Natural killer cell (primary cell): ENCODE results near the gene KLHL11. TPM values are rescaled to one million over a fixed set of nuclear protein-coding genes. Genes with fewer than 3 reads are reported as not detected.

Source experiments
- ATAC-seq, 3 donors: fragments of 150-1000 bp in 2 of 3; fragments of 200-7000 bp in 1 of 3; cut with Tn5 transposase; 1 replicate in 1 of 3; 2 replicates in 2 of 3; pipeline ENCODE4 v1.10.0; 2021; ENCODE audit warnings: mild to moderate bottlenecking in 2 of 3, moderate library complexity in 2 of 3
- DNase-seq, 2 donors: peaks; one replicate each; pipeline versions ENCODE4 v3.0.0 to v3.0.0-alpha.2; 2013 to 2021; ENCODE audit warnings: mixed read lengths in 1 of 2
- H3K27ac ChIP-seq: one replicate; pipeline ENCODE4 v1.5.1; 2013; ENCODE audit warnings: mild to moderate bottlenecking, low read length
- H3K27me3 ChIP-seq: one replicate; pipeline ENCODE4 v1.6.1; 2013; ENCODE audit warnings: low read length; ENCODE audit not compliant: control insufficient read depth, insufficient read depth
- H3K36me3 ChIP-seq: one replicate; pipeline ENCODE4 v1.6.1; 2013; ENCODE audit warnings: low read length; ENCODE audit not compliant: control insufficient read depth, insufficient read depth
- H3K4me1 ChIP-seq: one replicate; pipeline ENCODE4 v1.6.1; 2013; ENCODE audit warnings: low read length; ENCODE audit not compliant: control insufficient read depth, insufficient read depth
- H3K4me3 ChIP-seq: one replicate; pipeline ENCODE4 v1.5.1; 2013; ENCODE audit warnings: low read length
- H3K9me3 ChIP-seq: one replicate; pipeline ENCODE4 v1.6.1; 2013; ENCODE audit warnings: low read length; ENCODE audit not compliant: control insufficient read depth, insufficient read depth
- H3K27ac Mint-ChIP-seq, 2 donors: one replicate each; pipeline ENCODE4 v1.8.0; 2022; ENCODE audit warnings: mild to moderate bottlenecking in 2 of 2, mixed read lengths in 2 of 2, moderate library complexity in 1 of 2
- H3K27me3 Mint-ChIP-seq, 2 donors: one replicate each; pipeline ENCODE4 v1.8.0; 2022; ENCODE audit warnings: low read depth in 2 of 2, mixed read lengths in 2 of 2
- H3K36me3 Mint-ChIP-seq: one replicate; pipeline ENCODE4 v1.8.0; 2022; ENCODE audit warnings: mixed read lengths
- H3K4me1 Mint-ChIP-seq, 2 donors: one replicate each; pipeline ENCODE4 v1.8.0; 2022; ENCODE audit warnings: mixed read lengths in 2 of 2
- H3K4me3 Mint-ChIP-seq: one replicate; pipeline ENCODE4 v1.8.0; 2022; ENCODE audit warnings: mild to moderate bottlenecking, moderate library complexity, mixed read lengths
- H3K9me3 Mint-ChIP-seq, 2 donors: one replicate each; pipeline ENCODE4 v1.8.0; 2022; ENCODE audit warnings: mixed read lengths in 2 of 2
- CTCF ChIP-seq: fragments of 200-600 bp; IDR thresholded peaks from one replicate; pipeline ENCODE4 v1.8.0; 2022; ENCODE audit warnings: antibody characterized with exemption
- WGBS: methylation state at CpG from one replicate; pipeline ENCODE4 v1.1.7; 2013; ENCODE audit warnings: missing lambda C conversion rate; ENCODE audit not compliant: insufficient coverage; 5-methylcytosine and 5-hydroxymethylcytosine counted together
- intact Hi-C: fragments of 100-400 bp; cut with micrococcal nuclease; formaldehyde crosslinking; loops from one replicate; pipeline ENCODE4 v1.14.2; 2022
- total RNA-seq, 4 donors: library from RNA; stranded (reverse); fragments of 120-200 nt in 1 of 4; gene quantifications; one replicate each; pipeline versions ENCODE4 v1.2.3 to v1.2.4, GENCODE V29; 2013 to 2022

KLHL11 gene
- total RNA-seq, 3 donors from 2014 or later (not counting 1 experiment from before 2014, with no cell fraction given), result 19.4 to 29.0 (median 28.2) TPM

GRCh38 chr17:41810659-41811548 lies 54.3 kb downstream of the KLHL11 start:
- Histone ChIP-seq H3K27ac (no peak overlapping the region), H3K4me1 (peaks cover 33% of the 10 kb centered on the region), H3K4me3 (peak overlapping the region; percentile 83), H3K27me3 (no peaks in the 10 kb centered on the region), H3K9me3 (no peaks in the 10 kb centered on the region), H3K36me3 (no peaks in the 10 kb centered on the region)
- Mint-ChIP-seq H3K27me3 (no peaks in the 10 kb centered on the region), H3K4me3 (peak overlapping the region; percentile 97), H3K4me1 (peaks cover 19 to 34% of the 10 kb centered on the region in 2 donors), H3K27ac (peak overlapping the region in 1 of 2 donors; percentile 79), H3K36me3 (no peaks in the 10 kb centered on the region), H3K9me3 (no peaks in the 10 kb centered on the region)
- ATAC-seq (peak in 2 of 3 donors; percentile 12 to 33), DNase-seq (no peak)
- intact Hi-C loops, result no loop called here
- no peak for TF ChIP-seq CTCF
- WGBS, result 34% methylated on average over 58 of the region's 58 CpGs

- Mint-ChIP-seq H3K27me3 (no peaks in the 10 kb centered on the region), H3K4me1 (peaks cover 13 to 18% of the 10 kb centered on the region in 2 donors), H3K36me3 (no peaks in the 10 kb centered on the region), H3K27ac (no peak overlapping the region), H3K4me3 (no peak overlapping the region), H3K9me3 (no peaks in the 10 kb centered on the region)
- DNase-seq (no peak), ATAC-seq (no peak)
- TF ChIP-seq CTCF, result no peak
- Histone ChIP-seq H3K4me1 (peaks cover 23% of the 10 kb centered on the region), H3K36me3 (no peaks in the 10 kb centered on the region), H3K27ac (no peak overlapping the region), H3K4me3 (no peak overlapping the region), H3K9me3 (no peaks in the 10 kb centered on the region), H3K27me3 (no peaks in the 10 kb centered on the region)
- intact Hi-C loops, result no loop called here
- WGBS, result 90% methylated on average over 8 of the region's 8 CpGs
These were observed 58.4 kb downstream of the KLHL11 start for GRCh38 chr17:41806685-41807445.

Other genes starting within 250 kb of the KLHL11 start
- not detected for gene KRT17, start 240.8 kb downstream of the KLHL11 start, total RNA-seq
- gene EIF1, start 176.5 kb downstream of the KLHL11 start, total RNA-seq, result 1,000 to 10,000 TPM; 2,034 to 2,368 (median 2,279) TPM
- not detected for gene GAST, start 153.1 kb downstream of the KLHL11 start, total RNA-seq
- gene HAP1, start 130.8 kb downstream of the KLHL11 start, total RNA-seq, result not detected
- gene JUP, start 78.7 kb downstream of the KLHL11 start, total RNA-seq, result 10 to 100 TPM in 1 of 3 donors, 1 to 10 TPM in 2; 1.8 to 12.1 (median 2.0) TPM
- 1 to 10 TPM; 6.9 to 8.9 (median 7.5) TPM for gene P3H4, start 53.5 kb downstream of the KLHL11 start, total RNA-seq
- gene FKBP10, start 52.4 kb downstream of the KLHL11 start, total RNA-seq, result 1 to 10 TPM; 5.6 to 8.8 (median 6.0) TPM
- gene NT5C3B, start 29.2 kb downstream of the KLHL11 start, total RNA-seq, result 1 to 10 TPM; 9.1 to 10.0 (median 9.8) TPM
- gene KLHL10, start 27.6 kb downstream of the KLHL11 start, total RNA-seq, result not detected
- gene ACLY, start 53.5 kb upstream of the KLHL11 start, total RNA-seq, result 100 to 1,000 TPM in 2 of 3 donors, 10 to 100 TPM in 1; 86.5 to 106 (median 106) TPM
- gene ODAD4, start 65.2 kb upstream of the KLHL11 start, total RNA-seq, result 1 to 10 TPM in 1 of 3 donors, under 1 TPM in 2; 0.70 to 2.9 (median 0.95) TPM
- 10 to 100 TPM; 32.4 to 44.8 (median 38.2) TPM for gene CNP, start 101.4 kb upstream of the KLHL11 start, total RNA-seq
- gene DNAJC7, start 152.0 kb upstream of the KLHL11 start, total RNA-seq, result 100 to 1,000 TPM; 123 to 159 (median 149) TPM
- gene NKIRAS2, start 154.7 kb upstream of the KLHL11 start, total RNA-seq, result 10 to 100 TPM; 17.5 to 20.9 (median 19.3) TPM
- under 1 TPM; 0.25 to 0.28 (median 0.26) TPM for gene C17orf113, start 185.2 kb upstream of the KLHL11 start, total RNA-seq
- under 1 TPM in 1 of 3 donors, not detected in 2; 0.28 TPM for gene ZNF385C, start 233.1 kb upstream of the KLHL11 start, total RNA-seq
- 10 to 100 TPM; 22.0 to 29.0 (median 24.5) TPM for gene DHX58, start 247.3 kb upstream of the KLHL11 start, total RNA-seq